HepG2 (cell line): Measurements from ENCODE around the gene OR6S1. TPM values are rescaled to one million over a fixed set of nuclear protein-coding genes. Genes with fewer than 3 reads are reported as not detected.

ENCODE experiments used
- HES4 ChIP-seq: sonication (generic); formaldehyde crosslinking; IDR thresholded peaks from 2 replicates; pipeline ENCODE4 v1.9.0; 2021; ENCODE audit warnings: mild to moderate bottlenecking, missing genetic modification reagents, borderline replicate concordance
- HNRNPLL ChIP-seq: fragments of 200-400 bp; formaldehyde crosslinking; IDR thresholded peaks from 2 replicates; pipeline ENCODE4 v1.6.1; 2017; ENCODE audit warnings: mild to moderate bottlenecking, low read depth, low read length; ENCODE audit not compliant: poor library complexity, severe bottlenecking
- HOXA7 ChIP-seq: sonication (generic); formaldehyde crosslinking; IDR thresholded peaks from 2 replicates; pipeline ENCODE4 v1.8.1; 2022; ENCODE audit warnings: mild to moderate bottlenecking, missing genetic modification reagents, moderate library complexity
- ISL2 ChIP-seq: sonication (generic); formaldehyde crosslinking; IDR thresholded peaks from 2 replicates; pipeline ENCODE4 v1.5.0; 2020; ENCODE audit warnings: missing genetic modification reagents
- MNT ChIP-seq: fragments of 450-650 bp; IDR thresholded peaks from 2 replicates; pipeline ENCODE4 v1.6.1; 2016
- NCOA5 ChIP-seq: sonication (generic); formaldehyde crosslinking; IDR thresholded peaks from 2 replicates; pipeline ENCODE4 v1.4.0; 2020; ENCODE audit warnings: missing genetic modification reagents
- NPAS2 ChIP-seq: sonication (generic); formaldehyde crosslinking; IDR thresholded peaks from 2 replicates; pipeline ENCODE4 v1.8.0; 2022; ENCODE audit warnings: mild to moderate bottlenecking, missing genetic modification reagents, borderline replicate concordance
- NR3C1 ChIP-seq: sonication (generic); formaldehyde crosslinking; IDR thresholded peaks from 2 replicates; pipeline ENCODE4 v1.4.0; 2020; ENCODE audit warnings: missing genetic modification reagents
- PCBP1 ChIP-seq: fragments of 200-400 bp; formaldehyde crosslinking; IDR thresholded peaks from 2 replicates; pipeline ENCODE4 v1.6.1; 2017; ENCODE audit warnings: mild to moderate bottlenecking, low read depth, low read length, borderline replicate concordance
- PHF21A ChIP-seq: sonication (generic); formaldehyde crosslinking; IDR thresholded peaks from 2 replicates; pipeline ENCODE4 v1.5.0; 2020; ENCODE audit warnings: mild to moderate bottlenecking, missing genetic modification reagents
- PITX1 ChIP-seq: sonication (generic); formaldehyde crosslinking; IDR thresholded peaks from 2 replicates; pipeline ENCODE4 v1.5.1; 2020; ENCODE audit warnings: mild to moderate bottlenecking, missing genetic modification reagents
- RERE ChIP-seq: IDR thresholded peaks from 2 replicates; pipeline ENCODE4 v1.6.1; 2016; ENCODE audit warnings: low read depth, missing genetic modification reagents, missing compliant biosample characterization
- RFX1 ChIP-seq: fragments of 450-650 bp; IDR thresholded peaks from 2 replicates; pipeline ENCODE4 v1.6.1; 2017
- TMF1 ChIP-seq: sonication (generic); formaldehyde crosslinking; IDR thresholded peaks from 2 replicates; pipeline ENCODE4 v1.8.1; 2022; ENCODE audit warnings: low read depth, missing genetic modification reagents
- ZBTB3 ChIP-seq: sonication (generic); formaldehyde crosslinking; IDR thresholded peaks from 2 replicates; pipeline ENCODE4 v1.4.0; 2020; ENCODE audit warnings: low read depth, mild to moderate bottlenecking, moderate library complexity, missing genetic modification reagents, borderline replicate concordance
- ZC3H13 ChIP-seq: sonication (generic); formaldehyde crosslinking; IDR thresholded peaks from 2 replicates; pipeline ENCODE4 v1.8.1; 2023; ENCODE audit warnings: mild to moderate bottlenecking, missing genetic modification reagents, moderate library complexity
- ZNF230 ChIP-seq: sonication (generic); formaldehyde crosslinking; IDR thresholded peaks from 2 replicates; pipeline ENCODE4 v1.4.0; 2020; ENCODE audit warnings: mild to moderate bottlenecking, missing genetic modification reagents
- ZNF510 ChIP-seq: sonication (generic); formaldehyde crosslinking; IDR thresholded peaks from 2 replicates; pipeline ENCODE4 v1.4.0; 2020; ENCODE audit warnings: low read depth, mild to moderate bottlenecking, missing genetic modification reagents
- ZSCAN12 ChIP-seq: sonication (generic); formaldehyde crosslinking; IDR thresholded peaks from 2 replicates; pipeline ENCODE4 v1.9.0; 2021; ENCODE audit warnings: mild to moderate bottlenecking, missing genetic modification reagents
- polyA plus RNA-seq, 8 experiments: library from polyadenylated mRNA; depleted of rRNA in 3 of 8; stranded (reverse) in 7 of 8; unstranded in 1 of 8; fragments of >200 nt; fragmentation: Illumina TruSeq in 4 of 8; extraction: Trizol in 4 of 8; gene quantifications; 2 replicates each; pipeline versions ENCODE4 v1.2.1 to v1.2.3, GENCODE V29; 2011 to 2016; ENCODE audit warnings: low read depth in 4 of 8, missing spikeins in 1 of 8, mixed read lengths in 1 of 8; ENCODE audit not compliant: insufficient read depth in 1 of 8
- total RNA-seq, 5 experiments: library from RNA; depleted of rRNA; stranded (reverse); fragments of >200 nt; fragmentation: Illumina TruSeq; extraction: Trizol; gene quantifications; 2 replicates each; pipeline ENCODE4 v1.2.3, GENCODE V29; 2016; ENCODE audit warnings: low read depth in 1 of 5
- TF ChIP-seq, protein P1 (sequence below): sonication (generic); formaldehyde crosslinking; IDR thresholded peaks from 2 replicates; pipeline ENCODE4 v1.9.0; 2022; ENCODE audit warnings: low read depth, missing genetic modification reagents

Gene OR6S1
- total and polyA plus RNA-seq, 2 of the 13 experiments (the other 11 are each of a cell fraction or from before 2014, with no cell fraction given), result 0.09 TPM; not detected in 1

- TF ChIP-seq MNT (no peak), NPAS2 (CRISPR knock-in tag) (no peak), NCOA5 (no peak), RFX1 (no peak), TMF1 (CRISPR knock-in tag) (no peak), ZC3H13 (CRISPR knock-in tag) (no peak), NR3C1 (CRISPR knock-in tag) (no peak), ZSCAN12 (CRISPR knock-in tag) (0 out of 2 replicates have a peak, but pooled peaks have one; percentile 11), HOXA7 (CRISPR knock-in tag) (no peak), HES4 (CRISPR knock-in tag) (no peak), PHF21A (CRISPR knock-in tag) (no peak), RERE (CRISPR knock-in tag) (no peak), ZNF230 (CRISPR knock-in tag) (no peak), HNRNPLL (no peak), PCBP1 (no peak), PITX1 (CRISPR knock-in tag) (no peak; the same call in 1 of the 2 replicates), ISL2 (CRISPR knock-in tag) (no peak), ZBTB3 (CRISPR knock-in tag) (no peak), ZNF510 (no peak)
- TF ChIP-seq, protein P1, sequence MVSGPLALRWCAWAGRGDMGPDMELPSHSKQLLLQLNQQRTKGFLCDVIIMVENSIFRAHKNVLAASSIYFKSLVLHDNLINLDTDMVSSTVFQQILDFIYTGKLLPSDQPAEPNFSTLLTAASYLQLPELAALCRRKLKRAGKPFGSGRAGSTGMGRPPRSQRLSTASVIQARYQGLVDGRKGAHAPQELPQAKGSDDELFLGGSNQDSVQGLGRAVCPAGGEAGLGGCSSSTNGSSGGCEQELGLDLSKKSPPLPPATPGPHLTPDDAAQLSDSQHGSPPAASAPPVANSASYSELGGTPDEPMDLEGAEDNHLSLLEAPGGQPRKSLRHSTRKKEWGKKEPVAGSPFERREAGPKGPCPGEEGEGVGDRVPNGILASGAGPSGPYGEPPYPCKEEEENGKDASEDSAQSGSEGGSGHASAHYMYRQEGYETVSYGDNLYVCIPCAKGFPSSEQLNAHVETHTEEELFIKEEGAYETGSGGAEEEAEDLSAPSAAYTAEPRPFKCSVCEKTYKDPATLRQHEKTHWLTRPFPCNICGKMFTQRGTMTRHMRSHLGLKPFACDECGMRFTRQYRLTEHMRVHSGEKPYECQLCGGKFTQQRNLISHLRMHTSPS (CRISPR knock-in tag), result no peak
Measured at GRCh38 chr14:20683125-20683890, 41.8 kb upstream of the OR6S1 start (continued).
